ENCODE results near the gene ZNF805.

Gene ZNF805

DNA sequence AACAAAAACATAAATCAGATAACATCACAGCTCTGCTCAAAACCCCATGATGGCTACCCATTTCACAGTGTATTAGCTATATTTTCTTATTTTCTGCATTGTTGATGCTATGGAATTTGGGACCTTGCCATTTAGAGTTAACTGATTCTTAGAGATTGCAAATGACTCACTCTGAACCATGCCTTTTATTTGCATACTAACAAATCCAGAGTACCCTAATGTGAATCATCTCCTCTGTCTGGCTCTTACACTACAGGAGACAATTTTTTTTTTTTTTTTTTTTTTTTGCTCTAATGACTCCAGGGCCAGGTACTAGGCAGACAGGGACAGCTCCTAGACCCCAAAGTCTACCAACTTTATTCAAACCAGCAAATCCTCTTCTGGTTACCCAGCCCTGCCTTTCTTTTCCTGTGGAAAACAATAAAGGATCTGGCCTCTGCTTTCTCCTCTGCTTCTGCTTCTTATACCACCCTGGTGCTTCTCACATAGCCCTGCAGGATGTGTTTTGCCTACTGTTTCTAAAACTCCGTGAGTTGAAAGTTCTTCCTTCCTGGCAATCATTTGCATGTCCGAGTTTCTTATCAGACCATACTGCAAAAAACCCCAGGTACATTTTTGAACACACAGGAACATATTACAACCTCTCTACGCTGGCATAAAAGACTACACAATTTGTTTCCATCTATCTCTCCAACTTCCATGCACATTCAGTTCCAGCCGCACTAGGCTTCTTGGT lies 29.3 kb downstream of the ZNF805 start:
- peak; percentile 96 for DNase-seq (ENCODE audit: low read depth)

GRCh38 chr19:57271280-57271679 lies 30.8 kb downstream of the ZNF805 start:
- DNase-seq (ENCODE audit: low read depth), result no peak

- no peak for DNase-seq (ENCODE audit: low read depth)
These were observed 32.6 kb downstream of the ZNF805 start for GRCh38 chr19:57273014-57273413.

DNA sequence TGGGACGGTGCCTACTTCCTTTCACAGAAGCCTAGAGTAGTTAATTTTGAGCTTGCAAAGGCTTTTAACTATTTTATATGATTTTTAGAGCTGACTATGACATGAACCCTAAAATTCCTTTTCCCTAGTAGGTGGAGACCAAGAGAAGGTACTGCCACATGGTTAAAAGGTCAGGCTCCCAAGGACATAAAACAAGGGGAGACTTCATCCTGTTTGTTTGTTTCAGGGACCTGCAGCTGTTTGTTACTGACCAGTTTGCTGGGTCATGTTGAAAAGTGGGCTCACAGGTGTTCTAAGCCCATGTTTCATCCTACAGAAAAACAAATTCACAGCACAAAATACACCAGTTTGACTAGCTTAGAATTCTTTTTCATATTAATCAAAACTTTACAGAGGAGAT lies 36.0 kb downstream of the ZNF805 start:
- no peak for DNase-seq (ENCODE audit: low read depth)

DNA sequence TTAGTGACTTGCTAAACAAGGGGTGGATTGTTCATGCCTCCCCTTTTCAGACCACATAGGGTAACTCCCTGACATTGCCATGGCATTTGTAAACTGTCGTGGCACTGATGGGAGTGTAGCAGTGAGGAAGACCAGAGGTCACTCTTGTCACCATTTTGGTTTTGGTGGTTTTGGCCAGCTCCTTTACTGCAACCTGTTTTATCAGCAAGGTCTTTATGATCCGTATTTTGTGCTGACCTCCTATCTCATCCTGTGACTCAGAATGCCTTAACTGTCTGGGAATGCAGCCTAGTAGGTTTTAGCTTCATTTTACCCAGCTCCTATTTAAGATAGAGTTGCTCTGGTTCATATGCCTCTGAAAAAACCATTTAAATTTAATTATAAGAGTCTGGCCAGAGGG lies 38.0 kb downstream of the ZNF805 start:
- DNase-seq (ENCODE audit: low read depth), result peak; percentile 67

- peak; percentile 95 for DNase-seq (ENCODE audit: low read depth)
These were observed 39.2 kb downstream of the ZNF805 start for GRCh38 chr19:57279418-57280164.

DNA sequence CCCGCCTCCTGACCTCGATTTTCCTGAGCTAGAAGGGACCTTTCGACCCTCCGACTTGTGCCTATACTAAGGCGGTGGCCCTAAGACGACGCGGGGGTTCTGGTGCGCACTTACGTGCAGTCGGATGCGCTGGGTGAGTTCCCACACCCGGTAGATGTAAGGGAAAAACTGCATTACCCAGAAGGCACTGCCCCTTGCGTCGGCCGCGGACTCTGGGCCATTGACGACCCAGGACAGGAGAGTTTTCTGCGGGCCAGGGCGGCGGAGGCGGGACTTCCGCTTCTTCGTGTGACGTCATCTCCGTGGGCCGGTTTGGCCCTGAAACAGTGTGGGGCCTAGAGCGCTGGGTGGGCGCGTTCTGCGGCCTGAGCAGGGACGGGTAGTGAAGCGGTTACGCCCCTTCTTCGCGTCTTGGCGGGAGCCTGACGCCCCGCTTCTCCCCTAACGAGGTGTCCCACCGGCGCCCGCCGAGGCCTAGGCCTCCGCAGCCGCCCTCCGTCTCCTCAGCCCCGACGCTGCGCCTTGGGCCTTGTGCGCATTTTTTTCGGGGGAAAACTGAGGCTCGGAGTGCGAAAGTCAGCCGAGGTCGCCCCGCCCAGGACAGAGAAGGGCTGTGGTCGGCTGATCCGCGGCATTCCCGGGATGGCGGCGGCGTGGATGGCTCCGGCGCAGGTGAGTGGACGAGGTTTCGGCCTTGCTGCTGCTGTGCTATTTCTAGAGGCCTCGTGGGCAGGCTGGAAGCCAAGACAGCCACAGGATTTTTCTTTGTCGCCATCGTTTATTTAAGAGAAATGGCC lies 39.9 kb downstream of the ZNF805 start, which contains the start of gene ZNF460:
Gene ZNF460 (plus strand): TSS at position 321 of the 797 bp plus-strand sequence. CDS start 322 bp downstream, at position 643.
- DNase-seq (ENCODE audit: low read depth), result peak; percentile 98

GRCh38 chr19:57280962-57281400 lies 40.5 kb downstream of the ZNF805 start:
- DNase-seq (ENCODE audit: low read depth), result peak; percentile 37

DNA sequence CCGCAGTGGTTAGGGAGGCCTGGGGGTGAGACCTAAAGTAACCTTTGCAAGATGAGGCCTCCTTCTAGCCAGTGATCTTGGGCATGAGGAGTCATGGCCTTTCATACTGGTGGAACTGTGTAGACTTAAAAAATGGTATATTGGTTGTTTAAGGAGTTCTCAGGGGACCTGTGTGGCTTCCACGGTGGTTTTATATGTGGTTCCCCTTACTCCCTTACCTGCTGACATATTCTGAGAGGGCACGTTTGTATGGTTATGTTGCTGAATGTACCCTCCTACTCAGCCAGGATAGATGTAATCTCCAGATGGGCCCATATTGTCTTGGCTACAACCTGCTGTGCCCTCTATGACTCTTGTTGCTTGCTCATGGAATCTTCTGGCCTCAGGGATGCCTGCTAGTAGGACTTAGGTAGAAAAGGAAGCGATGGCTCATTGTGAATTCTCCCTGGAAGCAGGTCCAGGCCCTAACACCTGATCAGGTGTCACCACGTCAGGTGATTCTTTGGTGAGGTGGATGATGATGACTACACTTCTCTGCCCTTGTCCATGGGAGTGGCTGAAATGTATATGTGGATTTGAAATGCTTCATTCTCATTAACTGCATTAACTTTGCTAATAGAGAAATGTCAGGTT lies 41.7 kb downstream of the ZNF805 start:
- DNase-seq (ENCODE audit: low read depth), result no peak

GRCh38 chr19:57288373-57288772 lies 47.9 kb downstream of the ZNF805 start:
- no peak for DNase-seq (ENCODE audit: low read depth)

- no peak for DNase-seq (ENCODE audit: low read depth)
These were observed 50.5 kb downstream of the ZNF805 start for GRCh38 chr19:57290970-57291369.

DNA sequence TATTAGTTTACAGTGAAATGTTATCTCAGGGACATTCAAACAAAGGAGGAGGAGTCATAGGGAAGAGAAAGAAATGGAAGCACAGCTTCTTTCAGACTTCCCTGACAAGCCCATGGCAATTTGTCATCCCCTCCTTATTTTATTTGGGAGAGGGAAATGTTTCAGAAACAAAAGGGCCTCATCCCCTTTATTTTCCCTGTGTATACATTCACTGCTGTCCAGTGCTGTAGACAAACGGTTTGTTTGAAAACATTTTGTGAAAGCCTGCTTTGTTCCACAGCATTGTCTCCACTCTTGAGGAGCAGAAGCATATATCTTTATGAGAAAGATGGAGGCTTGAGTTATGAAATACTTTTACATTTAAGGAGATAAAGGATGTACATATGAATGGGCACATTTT lies 52.1 kb downstream of the ZNF805 start:
- DNase-seq (ENCODE audit: low read depth), result no peak

DNA sequence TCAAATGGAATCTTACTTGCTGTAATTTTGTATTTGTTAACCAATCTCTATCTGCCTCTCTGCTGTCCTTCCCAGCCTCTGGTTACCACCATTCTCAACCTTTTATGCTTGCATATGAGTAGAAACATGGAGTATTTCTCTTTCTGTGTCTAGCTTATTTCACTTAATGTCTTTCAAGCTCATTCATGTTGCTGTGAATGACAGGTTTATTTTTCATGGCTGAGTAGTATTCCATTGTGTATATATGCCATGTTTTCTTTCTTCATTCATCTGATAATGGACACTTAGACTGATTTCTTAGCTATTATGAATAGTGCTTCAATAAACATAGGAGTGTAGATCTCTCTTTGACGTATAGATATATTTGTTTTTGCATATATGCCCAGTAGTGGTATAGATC lies 53.3 kb downstream of the ZNF805 start:
- no peak for DNase-seq (ENCODE audit: low read depth)

GRCh38 chr19:57302020-57302465 lies 61.6 kb downstream of the ZNF805 start:
- DNase-seq (ENCODE audit: low read depth), result peak; percentile 88

- DNase-seq (ENCODE audit: low read depth), result peak; percentile 52
These were observed 62.4 kb downstream of the ZNF805 start for GRCh38 chr19:57302727-57303401.
